GM11168 (cell line): Measurements from ENCODE around the gene NEGR1.
"Not testable (repeated sequence)": the region's sequence is repeated elsewhere in the genome, so short reads cannot be mapped to it uniquely, and the experiment has no call there.

ENCODE experiments used
- in situ Hi-C: fragments of 300-500 bp; cut with MboI; formaldehyde crosslinking; loops from one replicate; pipeline ENCODE4 v1.12.0; 2022; ENCODE audit warnings: low sequenced_read_pairs; ENCODE audit not compliant: unreplicated experiment

NEGR1 gene

DNA sequence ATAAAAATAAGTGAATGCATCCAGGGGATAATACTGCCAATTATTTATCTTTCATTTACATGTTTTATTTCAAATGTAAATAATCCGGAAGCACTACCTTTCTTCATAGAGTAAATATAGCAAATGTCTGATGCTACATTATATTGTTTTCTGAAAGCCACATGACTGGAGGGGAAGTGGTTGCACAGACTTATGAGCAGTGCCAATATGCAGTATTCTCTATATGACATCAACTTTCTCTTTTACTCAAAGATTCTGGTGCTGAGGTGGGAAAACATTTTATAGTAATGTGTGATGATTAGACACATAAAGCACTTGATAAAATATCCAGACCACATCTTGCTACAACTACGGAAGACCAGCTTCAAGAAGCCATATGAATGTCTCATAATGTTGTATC is 314.7 kb downstream of the NEGR1 start:
- in situ Hi-C loops: no loop called here

DNA sequence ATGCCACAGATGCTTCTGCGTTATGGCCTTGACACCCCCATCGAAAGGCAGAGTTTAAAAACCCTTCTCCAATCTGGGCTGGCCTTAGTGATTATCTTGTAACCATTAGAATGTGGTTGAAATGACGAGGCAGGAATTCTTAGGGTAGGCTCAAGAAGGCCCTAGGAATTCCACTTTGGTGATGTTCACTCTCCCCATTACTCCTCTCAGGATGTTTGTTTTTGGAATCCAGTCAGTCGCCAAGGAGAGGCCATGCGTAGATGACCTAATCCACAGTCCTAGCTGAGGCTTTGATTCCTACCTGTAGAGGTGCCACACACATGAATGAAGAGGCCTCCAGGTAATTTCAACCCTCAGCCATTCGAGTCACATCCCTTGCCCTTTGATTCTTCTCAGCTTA is 318.2 kb downstream of the NEGR1 start:
- in situ Hi-C loops: no loop called here

DNA sequence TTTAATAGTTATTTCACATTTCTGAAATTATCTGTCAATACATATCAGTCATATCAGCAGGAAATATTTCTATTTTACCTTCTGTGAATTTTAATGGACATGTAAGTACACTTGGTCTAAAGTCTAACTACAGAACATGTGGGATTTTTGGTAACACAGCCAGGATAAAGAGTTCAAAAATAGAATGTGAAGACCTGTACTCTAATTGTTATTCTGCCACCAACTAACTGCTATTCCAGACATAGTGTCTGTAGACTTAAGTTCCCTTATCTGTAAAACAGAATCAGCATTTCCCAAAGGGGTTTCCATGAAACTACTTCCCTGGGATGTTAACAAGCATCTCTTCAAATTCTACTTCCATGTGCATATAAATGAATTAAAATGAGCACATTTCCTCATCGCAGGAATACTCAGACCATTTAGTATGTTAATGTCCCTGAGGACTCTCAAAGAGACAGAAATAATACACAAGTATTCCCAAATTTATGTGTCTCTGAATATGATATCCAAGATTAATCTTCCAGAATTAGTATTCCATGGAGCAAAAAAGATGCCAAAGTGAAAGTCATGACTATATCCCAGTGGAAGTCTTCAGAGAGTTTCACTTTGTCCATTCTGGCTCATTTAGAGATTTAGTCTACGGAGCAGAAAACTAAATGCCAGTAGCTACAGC is 325.6 kb downstream of the NEGR1 start:
- in situ Hi-C loops: no loop called here

DNA sequence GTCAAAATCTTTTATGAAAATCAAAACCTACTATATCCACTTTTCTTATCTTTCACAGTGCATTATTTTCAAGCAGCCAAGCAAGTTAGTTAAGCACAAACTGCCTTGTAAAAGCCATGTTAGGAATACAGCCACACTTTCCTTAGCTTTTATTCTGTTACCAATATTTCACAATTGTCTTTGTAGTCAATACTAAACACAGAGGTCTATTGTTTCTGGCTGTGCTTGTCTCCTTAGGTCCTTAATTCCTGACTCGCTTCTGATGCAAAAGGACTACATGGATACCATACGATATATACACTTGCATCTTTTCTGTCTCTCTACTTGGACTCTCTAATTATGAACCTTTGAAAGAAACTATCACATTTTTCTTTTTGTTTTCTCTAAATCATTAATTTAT is 331.8 kb downstream of the NEGR1 start:
- in situ Hi-C loops: no loop called here

DNA sequence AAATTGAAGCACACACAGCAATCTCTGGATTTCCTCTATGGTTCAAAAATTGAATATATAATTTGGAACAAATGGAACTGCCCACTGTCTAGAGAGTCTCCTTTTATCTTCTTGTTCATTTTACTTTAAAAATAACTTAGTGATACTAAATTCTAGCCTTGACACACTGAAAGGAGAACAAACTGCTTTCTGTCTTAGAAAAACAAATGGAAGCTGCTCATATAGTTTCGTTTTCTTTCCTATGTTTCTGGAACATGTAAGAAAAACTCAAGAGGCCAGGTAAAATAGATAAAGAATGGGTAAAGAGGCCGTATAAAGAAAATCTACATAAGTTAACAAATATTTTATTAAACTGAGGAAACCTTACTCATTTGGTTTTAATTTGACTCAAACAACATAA is 332.7 kb downstream of the NEGR1 start:
- in situ Hi-C loops: no loop called here

DNA sequence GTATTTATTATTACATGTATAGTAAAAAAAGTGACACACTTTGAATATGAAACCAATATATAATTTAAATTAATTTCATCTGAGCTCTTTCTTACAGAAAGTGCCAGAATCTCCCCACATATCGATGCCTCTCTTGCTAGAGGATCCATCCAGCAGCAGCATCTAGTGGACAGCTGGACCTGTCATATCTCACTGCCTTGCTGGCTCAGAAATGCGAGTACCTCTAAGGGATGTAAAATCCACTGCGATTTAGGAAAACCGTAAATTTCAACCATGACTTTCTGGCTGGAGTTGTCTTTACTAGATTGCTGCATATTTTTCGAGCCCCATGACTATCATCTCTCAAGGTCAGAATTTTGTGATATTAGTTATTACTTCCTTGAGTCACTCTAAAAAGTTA is 333.8 kb downstream of the NEGR1 start:
- in situ Hi-C loops: no loop called here

DNA sequence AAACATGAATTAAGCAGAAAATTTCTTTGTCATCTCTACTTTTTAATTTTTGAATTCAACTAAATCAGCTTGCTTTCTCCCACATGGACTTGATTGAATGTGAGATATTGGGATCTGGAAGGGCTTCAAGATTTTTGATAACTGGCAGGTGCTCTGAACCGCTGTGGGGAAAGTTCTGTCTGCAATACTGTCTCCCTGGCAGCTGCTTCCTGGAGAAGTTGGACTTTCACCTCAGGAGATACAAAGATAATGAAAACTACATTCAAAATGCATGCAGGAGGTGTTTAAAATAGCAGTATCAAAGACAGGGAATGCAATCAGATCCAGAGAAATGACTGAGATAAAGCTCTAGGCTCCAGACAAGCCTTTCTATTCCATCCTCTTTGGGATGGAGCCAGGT is 338.3 kb downstream of the NEGR1 start:
- in situ Hi-C loops: no loop called here

DNA sequence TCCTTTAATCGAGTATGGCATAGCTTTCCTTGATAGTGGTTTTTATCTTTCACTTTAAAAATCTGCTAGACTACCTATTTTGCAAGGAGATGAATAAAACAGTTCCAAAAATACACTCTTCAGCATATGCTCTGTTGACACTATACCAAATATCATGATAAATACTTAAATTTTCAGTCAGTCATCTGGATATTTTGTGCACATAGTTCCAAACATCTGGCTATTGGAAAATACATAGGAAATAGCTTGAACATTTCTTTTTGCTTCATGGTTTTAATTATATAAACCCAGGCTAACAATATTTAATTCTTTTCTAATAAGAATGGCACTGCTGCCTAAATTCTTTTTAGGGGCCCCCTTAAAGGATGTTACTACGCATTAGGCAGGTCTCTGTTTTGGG is 342.1 kb downstream of the NEGR1 start:
- in situ Hi-C loops: no loop called here

DNA sequence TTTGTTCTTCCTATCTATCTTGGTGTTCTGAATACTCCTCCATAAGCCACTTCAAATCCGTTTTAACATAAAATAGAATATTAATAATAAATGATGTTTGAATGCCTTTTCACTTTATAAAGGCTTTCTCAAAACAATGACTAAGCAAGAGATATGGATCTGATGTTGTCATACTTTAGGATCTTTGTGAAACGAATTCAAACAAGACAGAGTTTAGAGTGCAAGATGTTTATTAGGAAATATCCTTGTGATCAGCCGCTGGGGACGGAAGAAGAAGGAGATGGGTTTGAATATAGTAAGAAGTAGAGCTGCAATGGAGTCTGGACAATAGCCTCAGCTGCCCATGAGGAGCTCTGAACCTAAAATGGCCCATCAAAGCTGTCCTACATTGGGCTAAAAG is 351.8 kb downstream of the NEGR1 start:
- in situ Hi-C loops: no loop called here

DNA sequence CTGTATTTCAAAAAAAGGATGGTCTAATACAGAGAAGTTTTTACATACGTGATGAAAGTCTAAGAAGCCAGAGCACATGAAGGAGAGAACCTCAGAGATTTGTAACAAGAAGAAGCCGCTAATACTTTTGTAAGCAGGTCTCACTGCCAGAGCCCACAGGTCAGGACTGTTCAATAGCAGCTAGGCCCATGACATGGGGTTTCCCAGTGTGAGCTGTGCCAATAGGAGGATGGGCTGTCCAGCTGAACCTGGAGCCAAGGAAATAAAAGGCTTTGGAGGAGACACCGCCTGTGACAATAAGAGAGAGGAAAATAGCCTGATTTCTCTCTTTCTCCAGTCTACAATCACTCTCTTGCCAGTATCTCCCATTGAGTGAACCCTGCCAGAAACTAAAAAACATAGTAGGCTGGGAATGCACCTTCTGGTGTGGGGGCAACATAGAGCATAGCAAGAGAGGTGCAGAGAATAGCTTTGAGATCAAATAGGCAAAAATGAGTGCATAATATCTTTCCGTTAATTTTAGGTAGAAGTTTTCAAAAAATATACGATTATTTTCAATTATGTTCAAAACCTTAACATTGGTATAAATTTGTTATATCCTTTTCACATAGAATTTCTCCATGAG is 360.3 kb downstream of the NEGR1 start:
- in situ Hi-C loops: no loop called here

DNA sequence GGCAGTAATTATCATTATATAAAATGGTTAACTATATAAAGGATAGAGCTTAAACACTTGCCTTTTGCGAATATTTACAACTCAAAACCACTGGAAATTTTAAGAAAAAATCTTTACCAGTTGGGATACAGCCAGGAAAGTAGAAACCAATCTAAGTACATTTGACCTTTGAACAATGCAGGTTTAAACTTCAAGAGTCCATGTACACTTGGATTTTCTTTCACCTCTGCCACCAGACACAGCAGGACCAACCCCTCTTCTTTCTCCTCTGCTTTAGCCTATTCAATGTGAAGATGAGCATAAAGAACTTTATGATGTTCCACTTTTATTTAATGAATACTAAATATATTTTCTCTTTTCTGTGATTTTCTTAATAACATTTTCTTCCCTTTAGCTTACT is 361.1 kb downstream of the NEGR1 start:
- in situ Hi-C loops: no loop called here

DNA sequence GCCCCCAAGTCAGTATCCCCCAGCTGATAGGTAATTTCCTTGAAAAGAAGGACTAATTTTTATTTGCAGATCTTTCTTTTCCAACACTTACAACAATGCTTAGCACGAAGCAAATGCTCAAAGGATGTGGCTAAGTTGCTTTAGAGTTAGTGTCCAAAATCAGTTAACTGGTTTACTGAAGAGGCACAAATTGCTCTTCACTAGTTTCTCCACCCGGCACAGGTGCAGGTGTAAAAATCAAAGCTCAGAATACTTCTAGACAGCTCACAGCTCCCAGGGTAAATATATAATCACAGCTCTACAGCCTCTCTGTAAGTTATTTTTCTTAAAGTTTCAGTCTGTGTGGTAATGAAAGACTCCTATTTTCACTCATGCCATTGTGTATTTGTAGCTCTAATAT is 361.8 kb downstream of the NEGR1 start:
- in situ Hi-C loops: no loop called here

DNA sequence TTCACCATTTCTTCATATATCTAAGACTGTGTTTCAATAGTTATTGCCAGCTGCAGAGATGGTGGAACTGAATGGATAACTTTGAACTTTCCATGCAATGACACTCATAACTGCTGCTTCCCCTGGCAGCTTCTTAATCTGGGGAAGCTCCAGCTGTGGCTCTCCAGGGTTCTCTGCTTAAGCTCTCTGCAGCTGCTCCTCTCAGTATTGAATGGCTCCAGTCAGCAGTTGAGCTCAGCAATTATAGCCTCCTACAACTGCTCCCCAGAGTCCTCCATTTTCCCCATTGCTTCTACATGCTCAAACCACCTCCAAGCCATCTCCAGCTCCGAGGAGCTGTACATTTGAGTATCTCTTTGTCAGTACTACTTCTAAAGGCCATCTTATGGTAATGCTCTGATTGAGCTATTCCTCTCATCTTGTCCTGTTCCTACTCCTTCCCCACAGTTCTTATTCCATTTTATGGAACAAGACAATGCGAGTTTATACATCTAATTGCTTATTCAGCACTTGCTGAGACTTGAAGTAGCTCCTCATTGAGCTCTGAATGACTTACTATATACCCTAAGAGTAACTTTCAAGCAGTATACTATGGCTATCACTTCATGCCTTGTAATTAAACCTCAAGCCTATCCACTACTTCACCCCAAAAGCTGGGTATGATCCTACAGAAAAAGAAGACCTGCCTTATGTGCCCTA is 362.4 kb downstream of the NEGR1 start:
- in situ Hi-C loops: no loop called here

DNA sequence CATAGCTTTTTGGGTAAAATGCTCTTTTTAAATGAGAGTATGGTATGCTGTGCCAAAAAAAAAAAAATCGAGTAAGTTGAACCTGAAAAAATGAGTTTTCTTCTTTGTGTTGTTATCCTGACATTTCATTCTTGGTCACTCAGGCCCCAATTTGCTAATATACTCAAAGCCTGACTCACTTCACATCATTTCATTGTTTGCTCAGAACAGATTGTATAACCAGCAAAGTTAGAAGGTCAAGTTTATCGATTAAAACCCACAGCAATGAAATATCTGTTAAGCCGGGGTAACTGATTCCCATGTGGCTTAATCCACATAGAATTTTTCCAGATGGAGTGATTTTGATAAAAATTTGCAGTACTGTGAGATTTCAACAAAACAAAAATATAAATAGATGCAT is 363.7 kb downstream of the NEGR1 start:
- in situ Hi-C loops: no loop called here

DNA sequence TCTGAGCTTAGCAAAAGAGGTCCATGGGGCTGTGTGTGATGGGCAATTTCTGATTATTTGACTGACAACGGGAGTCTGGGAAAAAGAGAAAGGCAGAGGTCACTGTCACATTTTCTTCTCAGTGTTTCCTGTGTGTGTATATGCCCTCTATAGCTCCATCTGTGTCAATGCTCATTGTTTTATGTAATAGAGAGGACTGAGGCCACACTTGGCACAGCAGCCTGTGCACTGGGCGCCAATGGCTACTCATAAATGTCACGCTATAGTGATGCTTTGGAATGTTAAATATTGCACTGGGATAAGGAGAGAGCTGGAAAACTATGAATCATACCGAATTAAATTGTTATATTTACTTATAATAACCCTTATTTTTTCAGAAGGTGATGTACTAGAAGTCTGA is 365.4 kb downstream of the NEGR1 start:
- in situ Hi-C loops: no loop called here

DNA sequence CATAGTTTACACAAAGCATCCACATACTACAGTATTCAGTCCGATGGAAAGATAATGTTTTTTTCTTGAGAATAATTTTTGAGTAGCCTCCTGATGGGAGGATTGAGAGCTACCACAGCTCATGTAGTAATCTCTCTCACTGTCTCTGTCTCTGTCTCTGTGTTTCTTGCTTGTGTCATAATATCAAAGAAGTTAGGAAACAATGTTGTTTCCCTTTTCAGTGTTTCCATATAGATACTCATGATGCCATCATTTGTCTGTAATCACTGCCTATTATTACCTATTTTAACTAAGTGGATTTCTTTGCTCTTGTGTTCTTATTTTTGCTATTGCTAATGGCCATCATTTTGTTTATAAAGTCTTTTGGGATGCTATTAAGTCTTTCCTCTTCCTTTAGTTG is 367.7 kb downstream of the NEGR1 start:
- in situ Hi-C loops: no loop called here

DNA sequence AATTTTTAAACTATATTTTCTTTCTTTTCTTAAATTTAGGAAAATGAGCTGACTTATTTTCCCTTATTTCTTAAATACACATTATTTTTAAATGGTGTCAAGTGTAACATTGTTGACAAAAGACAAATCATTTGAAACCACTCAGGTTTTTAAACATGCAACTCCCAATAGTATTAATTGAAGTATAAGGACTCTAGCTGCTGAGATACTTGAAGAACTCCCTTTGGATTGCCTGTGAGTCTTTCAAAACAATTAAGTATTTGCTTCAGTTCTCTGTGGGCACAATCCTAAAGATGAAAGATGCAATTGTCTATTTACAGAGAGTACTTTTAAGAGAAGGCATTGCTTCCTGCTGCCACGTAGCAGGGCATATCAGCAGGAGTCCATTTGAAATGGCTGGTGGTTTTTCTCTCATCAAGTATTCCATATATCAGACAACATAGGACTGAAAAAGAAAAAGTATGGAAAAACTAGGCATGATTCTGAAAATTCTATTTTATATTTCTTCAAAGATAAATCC is 373.4 kb downstream of the NEGR1 start:
- in situ Hi-C loops: no loop called here

DNA sequence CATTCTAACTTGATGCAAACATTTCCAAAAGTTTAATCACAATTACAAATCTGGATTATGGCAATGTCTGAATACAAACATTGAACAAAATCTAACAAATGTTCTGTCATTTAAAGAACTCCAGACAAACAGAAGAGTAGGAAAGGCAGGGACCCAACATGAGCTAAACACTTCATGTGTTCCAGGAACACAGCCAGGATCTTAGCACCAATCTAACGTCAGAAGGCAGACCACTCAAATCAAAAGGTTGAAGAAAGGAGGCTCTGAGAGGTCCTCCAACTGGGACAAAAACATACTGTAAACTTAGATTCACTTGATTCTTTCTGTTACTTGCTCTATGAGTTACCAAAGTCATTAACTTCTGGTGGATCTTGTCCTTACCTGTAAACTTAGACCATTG is 374.0 kb downstream of the NEGR1 start:
- in situ Hi-C loops: no loop called here

DNA sequence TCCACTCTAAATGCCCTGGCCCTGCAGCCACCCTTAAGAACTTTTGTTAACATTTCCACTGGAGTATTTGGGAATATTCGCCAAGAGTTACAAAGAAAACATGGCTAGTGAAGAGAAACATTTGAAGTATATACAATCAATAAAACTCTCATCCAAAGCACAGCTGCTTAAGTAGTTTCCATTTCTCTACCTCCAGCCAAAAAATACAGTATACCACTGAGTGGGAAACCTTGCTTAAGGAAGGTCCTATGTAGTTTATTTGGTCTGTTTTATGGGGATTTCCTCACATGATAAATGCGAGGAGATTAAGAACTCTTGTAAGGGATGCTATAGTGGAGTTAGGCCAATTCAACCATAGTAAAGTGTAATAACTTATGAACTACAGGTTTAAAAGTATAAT is 382.5 kb downstream of the NEGR1 start:
- in situ Hi-C loops: no loop called here

DNA sequence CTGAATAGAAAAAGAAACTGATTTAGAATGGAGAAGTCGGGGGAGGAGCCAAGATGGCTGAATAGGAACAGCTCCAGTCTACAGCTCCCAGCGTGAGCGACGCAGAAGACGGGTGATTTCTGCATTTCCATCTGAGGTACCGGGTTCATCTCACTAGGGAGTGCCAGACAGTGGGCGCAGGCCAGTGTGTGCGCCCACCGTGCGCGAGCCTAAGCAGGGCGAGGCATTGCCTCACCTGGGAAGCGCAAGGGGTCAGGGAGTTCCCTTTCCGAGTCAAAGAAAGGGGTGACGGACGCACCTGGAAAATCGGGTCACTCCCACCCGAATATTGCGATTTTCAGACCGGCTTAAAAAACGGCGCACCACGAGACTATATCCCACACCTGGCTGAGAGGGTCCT is 394.2 kb downstream of the NEGR1 start:
- in situ Hi-C loops: not testable (repeated sequence)

DNA sequence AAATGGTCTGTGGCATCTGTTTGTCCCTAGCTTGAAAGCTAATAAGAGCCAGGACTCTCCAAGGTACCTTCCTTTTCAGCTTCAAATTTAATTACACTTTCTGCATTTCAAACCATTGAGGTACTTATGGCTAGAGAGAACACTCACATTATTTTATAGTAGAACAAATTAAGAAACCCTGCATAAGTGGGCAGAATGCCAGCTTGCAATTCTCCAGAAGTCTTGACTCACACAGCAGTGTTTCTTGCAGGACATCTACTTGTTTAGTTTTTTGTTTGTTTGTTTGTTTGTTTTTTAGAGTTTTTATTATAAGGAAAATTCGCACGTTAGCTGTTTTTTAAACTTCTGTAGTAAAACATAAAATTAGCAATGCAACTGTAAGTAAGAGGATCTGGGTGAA is 397.2 kb downstream of the NEGR1 start:
- in situ Hi-C loops: no loop called here

DNA sequence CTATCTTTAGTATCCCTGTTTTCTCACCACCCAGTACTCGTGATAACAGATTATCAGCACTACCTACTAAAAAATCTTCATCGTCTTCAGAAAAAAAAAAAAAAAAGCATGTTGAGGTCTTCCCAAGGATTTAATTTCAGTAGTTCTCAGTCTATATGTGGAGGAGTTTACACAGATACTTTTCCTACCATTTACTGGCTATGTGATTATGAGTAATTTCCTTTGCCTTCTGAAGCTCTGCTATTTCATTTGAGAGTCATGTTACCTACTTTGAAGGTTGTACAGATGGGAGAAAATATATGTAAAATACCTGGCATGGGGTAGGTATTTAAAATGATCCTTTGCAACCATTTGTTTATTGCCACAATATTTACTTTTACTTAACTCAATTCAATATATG is 399.7 kb downstream of the NEGR1 start:
- in situ Hi-C loops: no loop called here
